ENCODE measurements around the gene BRINP1.

GRCh38 chr9:119280740-119281485, 88.3 kb downstream of the BRINP1 start:
- TF ChIP-seq CTCF (conservative IDR thresholded peaks at IDR 0.05; ENCODE audit: low read depth in 2 of 2) (no peak), POLR2AphosphoS5 (IDR thresholded peaks at IDR 0.05; ENCODE audit: low read depth) (no peak), EZH2phosphoT487 (IDR thresholded peaks at IDR 0.05; ENCODE audit: unreplicated experiment) (no peak)
